ENCODE measurements around the gene ZNF462.

ZNF462 gene

DNA sequence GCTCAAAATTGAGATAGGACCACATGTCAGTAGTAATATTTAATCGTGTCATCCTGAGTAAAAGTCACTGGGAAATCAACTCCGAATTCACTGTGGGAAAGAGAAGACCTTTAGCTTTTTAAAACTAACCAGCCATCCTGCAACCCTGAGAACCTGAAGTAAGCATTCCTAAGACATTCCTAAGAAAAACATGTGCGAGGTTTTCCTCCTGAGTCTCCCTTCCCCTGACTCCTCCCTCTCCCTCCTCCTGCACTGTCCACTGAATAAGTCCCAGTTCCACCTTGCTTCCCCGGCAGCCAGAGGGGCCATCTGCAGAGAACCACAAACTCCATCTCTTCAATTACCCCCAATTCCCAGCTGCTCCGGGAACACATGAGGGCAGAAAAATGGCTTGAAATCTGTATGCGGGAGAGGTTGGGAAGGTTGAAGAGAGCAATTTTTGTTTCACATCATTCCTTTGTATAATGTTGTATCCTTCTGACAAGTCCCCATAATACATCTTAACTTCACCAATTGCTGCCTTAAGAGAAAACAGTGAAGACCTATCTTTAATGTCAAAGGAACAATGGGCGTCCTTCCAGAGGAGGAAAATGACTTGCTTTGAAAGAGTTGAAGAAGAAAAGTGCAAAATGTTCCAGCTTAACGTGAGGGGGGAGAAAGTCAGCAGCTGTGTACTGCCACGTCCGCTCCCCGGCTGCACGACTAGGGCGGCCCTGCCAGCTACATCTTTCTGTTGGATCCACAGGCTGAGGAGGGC, 186.3 kb downstream of the ZNF462 start:
- no peak overlapping the region for H3K9ac ChIP-seq (ENCODE audit: low read depth, low read length, poor library complexity, severe bottlenecking)
- no peaks in the 10 kb centered on the region for H3K9me3 ChIP-seq (ENCODE audit: insufficient read depth, low read depth, low read length)
- no peaks in the 10 kb centered on the region for H3K4me1 ChIP-seq (ENCODE audit: insufficient read depth, low read length, poor library complexity, severe bottlenecking)
- no peak overlapping the region for H3K4me3 ChIP-seq (ENCODE audit: low read length, poor library complexity, severe bottlenecking)
- H3K79me2 ChIP-seq (ENCODE audit: insufficient read depth, low read length): no peaks in the 10 kb centered on the region
- no peaks in the 10 kb centered on the region for H3K36me3 ChIP-seq (ENCODE audit: insufficient read depth, low read length)
- no peaks in the 10 kb centered on the region for H3K27me3 ChIP-seq (ENCODE audit: insufficient read depth, low read length, poor library complexity, severe bottlenecking)
- no peak overlapping the region for H3K4me2 ChIP-seq (ENCODE audit: low read depth, low read length, poor library complexity, severe bottlenecking)
- H3F3A ChIP-seq (ENCODE audit: low read depth): no peaks in the 10 kb centered on the region
- no peaks in the 10 kb centered on the region for H4K20me1 ChIP-seq (ENCODE audit: insufficient read depth, low read length, poor library complexity, severe bottlenecking)
- no peak overlapping the region for H2AFZ ChIP-seq (ENCODE audit: low read length)
- no peak for TF ChIP-seq EZH2phosphoT487 (IDR thresholded peaks at IDR 0.05; ENCODE audit: borderline replicate concordance)
- no peak for TF ChIP-seq CTCF (conservative IDR thresholded peaks at IDR 0.05; ENCODE audit: low read length)
- no peaks in the 10 kb centered on the region for H3K9me2 ChIP-seq (replicated peaks; ENCODE audit: low read depth, low read length)

GRCh38 chr9:107049803-107050184, 186.8 kb downstream of the ZNF462 start:
- no peaks in the 10 kb centered on the region for H3K36me3 ChIP-seq (ENCODE audit: insufficient read depth, low read length)
- TF ChIP-seq CTCF (conservative IDR thresholded peaks at IDR 0.05; ENCODE audit: low read length) (no peak), EZH2phosphoT487 (IDR thresholded peaks at IDR 0.05; ENCODE audit: borderline replicate concordance) (no peak)
- no peaks in the 10 kb centered on the region for H3K9me2 ChIP-seq (replicated peaks; ENCODE audit: low read depth, low read length)
- no peaks in the 10 kb centered on the region for H3F3A ChIP-seq (ENCODE audit: low read depth)
- H3K9me3 ChIP-seq (ENCODE audit: insufficient read depth, low read depth, low read length): no peaks in the 10 kb centered on the region
- H3K79me2 ChIP-seq (ENCODE audit: insufficient read depth, low read length): no peaks in the 10 kb centered on the region
- H3K27me3 ChIP-seq (ENCODE audit: insufficient read depth, low read length, poor library complexity, severe bottlenecking): no peaks in the 10 kb centered on the region
- H4K20me1 ChIP-seq (ENCODE audit: insufficient read depth, low read length, poor library complexity, severe bottlenecking): no peaks in the 10 kb centered on the region
- no peaks in the 10 kb centered on the region for H3K4me1 ChIP-seq (ENCODE audit: insufficient read depth, low read length, poor library complexity, severe bottlenecking)
- no peak overlapping the region for H3K4me2 ChIP-seq (ENCODE audit: low read depth, low read length, poor library complexity, severe bottlenecking)
- H2AFZ ChIP-seq (ENCODE audit: low read length): no peak overlapping the region
- H3K9ac ChIP-seq (ENCODE audit: low read depth, low read length, poor library complexity, severe bottlenecking): no peak overlapping the region
- no peak overlapping the region for H3K4me3 ChIP-seq (ENCODE audit: low read length, poor library complexity, severe bottlenecking)

DNA sequence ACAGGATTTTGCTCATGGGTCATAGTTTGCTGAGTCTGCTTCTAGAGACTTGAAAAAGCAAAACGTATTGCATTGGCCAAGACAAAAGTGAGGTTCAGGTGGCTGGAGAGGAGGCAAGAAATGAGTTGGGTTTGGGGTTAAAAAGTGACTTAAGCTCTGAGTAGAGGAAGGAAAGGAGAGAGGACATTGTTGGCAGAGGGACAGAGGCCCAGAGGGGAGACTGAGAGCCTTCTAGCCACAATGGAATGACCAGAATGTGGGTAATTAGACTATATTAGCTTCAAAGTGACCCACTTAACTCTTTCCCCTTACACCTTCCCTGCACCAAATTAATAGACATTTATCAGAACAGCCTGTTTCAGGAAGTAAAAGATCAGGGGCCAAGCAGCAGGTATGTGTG, 188.4 kb downstream of the ZNF462 start:
- no peaks in the 10 kb centered on the region for H3K36me3 ChIP-seq (ENCODE audit: insufficient read depth, low read length)
- H4K20me1 ChIP-seq (ENCODE audit: insufficient read depth, low read length, poor library complexity, severe bottlenecking): no peaks in the 10 kb centered on the region
- H3K4me2 ChIP-seq (ENCODE audit: low read depth, low read length, poor library complexity, severe bottlenecking): no peak overlapping the region
- H3K27me3 ChIP-seq (ENCODE audit: insufficient read depth, low read length, poor library complexity, severe bottlenecking): no peaks in the 10 kb centered on the region
- TF ChIP-seq CTCF (conservative IDR thresholded peaks at IDR 0.05; ENCODE audit: low read length) (no peak), EZH2phosphoT487 (IDR thresholded peaks at IDR 0.05; ENCODE audit: borderline replicate concordance) (no peak)
- H3K9me2 ChIP-seq (replicated peaks; ENCODE audit: low read depth, low read length): no peaks in the 10 kb centered on the region
- no peak overlapping the region for H2AFZ ChIP-seq (ENCODE audit: low read length)
- no peak overlapping the region for H3K9ac ChIP-seq (ENCODE audit: low read depth, low read length, poor library complexity, severe bottlenecking)
- H3K79me2 ChIP-seq (ENCODE audit: insufficient read depth, low read length): no peaks in the 10 kb centered on the region
- no peak overlapping the region for H3K4me3 ChIP-seq (ENCODE audit: low read length, poor library complexity, severe bottlenecking)
- H3F3A ChIP-seq (ENCODE audit: low read depth): no peaks in the 10 kb centered on the region
- H3K4me1 ChIP-seq (ENCODE audit: insufficient read depth, low read length, poor library complexity, severe bottlenecking): no peaks in the 10 kb centered on the region
- H3K9me3 ChIP-seq (ENCODE audit: insufficient read depth, low read depth, low read length): no peaks in the 10 kb centered on the region

Measured in Loucy (cell line).